Stimulated activated CD4-positive, alpha-beta T cell treated with anti-CD3 and anti-CD28 coated beads, TNF-alpha, amount 100 ng/mL, for 4 hours (primary cell): Measurements from ENCODE around the gene DNAJB11.
"Not testable (repeated sequence)": the region's sequence is repeated elsewhere in the genome, so short reads cannot be mapped to it uniquely, and the experiment has no call there.

Source experiments
- DNase-seq, 3 experiments: peaks; one replicate each; pipeline ENCODE4 v3.0.0-alpha.2; 2020; ENCODE audit warnings: low read depth in 3 of 3

The DNAJB11 gene

DNA sequence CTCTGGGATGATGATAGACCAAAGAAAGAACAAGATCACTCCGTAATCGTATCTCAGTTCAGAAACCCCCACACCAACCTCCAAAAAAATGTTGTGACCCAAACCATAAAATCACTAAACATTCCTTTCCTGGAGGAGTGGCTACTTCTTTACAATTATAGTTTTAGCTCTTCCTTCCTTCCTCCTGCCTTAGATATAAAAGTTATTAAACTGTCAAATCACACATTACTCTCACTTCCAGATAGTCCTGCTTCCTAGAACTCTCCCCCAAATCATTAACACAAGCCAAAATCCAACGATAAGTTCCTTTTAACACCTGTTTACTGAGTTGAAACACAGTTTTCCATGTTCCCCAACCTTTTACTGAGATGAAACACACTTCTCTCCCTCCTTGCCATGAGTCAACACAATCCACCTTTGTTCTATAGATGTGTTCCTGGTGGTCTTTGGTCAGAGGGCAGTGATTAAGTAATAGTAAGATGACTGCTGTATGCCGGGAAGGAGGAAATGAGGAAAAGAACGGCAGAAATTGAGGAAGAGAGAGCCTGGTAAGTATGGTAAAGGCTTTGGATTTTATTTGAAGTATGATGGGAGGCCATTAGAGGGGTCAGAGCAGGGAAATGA lies 18.0 kb upstream of the DNAJB11 start:
- DNase-seq, result no peak

DNA sequence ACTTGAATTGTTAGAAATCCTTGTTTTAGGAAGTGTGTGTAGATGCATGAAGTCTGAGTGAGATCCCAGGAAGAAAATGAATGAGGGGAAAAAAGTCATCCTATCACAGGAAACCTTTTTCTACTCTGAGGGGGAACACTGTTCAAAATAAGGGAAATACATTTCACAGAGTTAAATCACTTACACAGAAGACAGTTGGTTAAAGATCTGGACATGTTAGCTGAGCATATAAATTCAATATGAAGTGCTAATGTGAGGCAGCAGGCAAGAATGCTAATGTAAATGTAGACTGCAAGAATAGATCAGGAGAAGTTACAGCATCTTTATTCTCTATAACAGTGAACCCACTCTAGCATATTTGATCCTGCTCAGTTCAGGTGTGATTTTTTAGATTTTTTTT lies 5.9 kb upstream of the DNAJB11 start:
- DNase-seq, result no peak

DNA sequence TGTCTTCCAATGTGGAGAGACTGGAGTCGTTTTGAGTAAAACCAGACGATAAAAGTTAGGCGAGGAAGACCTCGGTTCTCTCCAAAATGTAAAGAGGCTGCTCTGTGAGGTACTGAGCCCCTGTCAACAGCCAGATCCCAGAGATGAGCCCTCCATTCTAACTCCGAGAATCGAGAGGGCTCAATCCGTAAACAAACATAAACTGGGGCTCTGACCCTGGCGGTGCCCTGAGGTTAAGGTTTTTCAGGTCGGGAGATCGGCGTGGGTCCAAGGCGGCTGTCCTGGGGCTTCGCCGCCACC lies 3.8 kb upstream of the DNAJB11 start:
- DNase-seq, result no peak

DNA sequence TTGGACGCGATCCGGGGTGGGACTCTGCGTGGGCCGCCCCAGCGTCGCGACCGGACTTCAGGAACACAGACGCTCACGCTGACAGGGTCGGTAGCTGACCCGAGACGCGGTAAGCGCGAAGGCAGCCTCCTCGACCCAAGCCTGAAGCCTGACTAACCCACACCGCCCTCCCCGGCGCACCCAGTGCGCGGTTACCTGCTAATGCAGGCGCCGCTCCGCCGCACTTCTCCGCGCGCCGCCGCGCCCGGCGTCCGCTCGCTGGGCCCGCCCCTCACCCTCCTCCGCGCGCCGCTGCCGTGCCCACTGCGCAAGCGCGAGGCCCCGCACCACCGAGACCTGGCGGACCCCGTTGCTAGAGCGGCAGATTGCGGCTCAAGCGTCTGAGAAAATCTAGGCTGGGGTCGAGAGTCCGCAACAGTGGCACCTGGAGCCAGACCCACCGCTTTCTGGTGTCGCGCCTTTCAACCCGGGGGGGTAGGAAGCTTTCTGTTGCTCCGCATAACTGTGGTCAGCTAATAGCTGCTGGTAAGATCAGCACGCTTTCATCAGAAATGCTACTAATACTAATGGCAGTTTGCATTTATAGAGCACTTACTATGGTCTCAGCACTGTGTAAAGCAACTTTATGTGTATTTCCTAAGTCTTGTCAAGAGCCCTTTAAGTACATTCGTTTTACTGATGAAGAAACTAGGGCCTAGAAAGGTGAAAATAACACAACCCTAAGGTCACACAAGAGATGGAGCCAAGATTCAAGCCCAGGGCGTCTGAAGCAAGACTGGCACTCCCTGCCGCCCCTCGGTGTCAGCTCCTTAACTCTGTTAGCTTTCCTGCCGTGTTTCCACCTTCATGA lies 3.2 kb upstream of the DNAJB11 start, which contains the start of gene TBCCD1:
Gene TBCCD1 (minus strand): TSS at position 268 of the 850 bp plus-strand sequence. CDS start 3,010 bp downstream, outside the sequence.
- peak; percentile 88 to 93 (median 91) for DNase-seq

DNA sequence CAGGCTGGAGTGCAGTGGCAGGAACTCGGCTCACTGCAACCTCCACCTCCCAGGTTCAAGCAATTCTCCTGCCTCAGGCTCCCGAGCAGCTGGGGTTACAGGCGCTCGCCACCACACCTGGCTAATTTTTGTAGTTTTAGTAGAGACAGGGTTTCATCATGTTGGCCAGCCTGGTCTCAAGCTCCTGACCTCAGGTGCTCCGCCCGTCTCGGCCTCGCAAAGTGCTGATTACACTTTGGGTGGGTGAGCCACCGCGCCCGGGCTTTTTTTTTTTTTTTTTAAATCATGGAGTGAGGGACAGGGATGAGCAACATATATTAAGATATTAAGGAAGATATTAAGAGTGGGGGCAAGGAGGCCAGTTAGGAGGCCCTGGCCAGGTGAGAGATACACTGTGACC lies 1.2 kb upstream of the DNAJB11 start:
- DNase-seq, result not testable (repeated sequence)

DNA sequence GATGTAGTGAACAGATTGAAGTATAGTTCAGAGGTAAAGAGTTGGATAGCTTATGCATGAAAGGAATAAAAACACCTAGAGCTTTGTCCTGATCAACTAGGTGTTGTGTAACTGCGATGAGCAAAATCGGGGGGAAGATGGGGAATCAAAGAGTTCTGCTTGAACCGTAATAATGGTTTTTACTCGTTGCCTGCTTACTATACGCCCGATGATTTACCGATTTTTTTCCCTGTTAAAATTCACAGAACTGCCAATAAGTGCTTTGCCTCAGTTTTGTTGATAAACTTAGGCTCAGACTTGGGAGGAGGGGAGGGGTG lies 783 bp upstream of the DNAJB11 start:
- DNase-seq, result no peak

DNA sequence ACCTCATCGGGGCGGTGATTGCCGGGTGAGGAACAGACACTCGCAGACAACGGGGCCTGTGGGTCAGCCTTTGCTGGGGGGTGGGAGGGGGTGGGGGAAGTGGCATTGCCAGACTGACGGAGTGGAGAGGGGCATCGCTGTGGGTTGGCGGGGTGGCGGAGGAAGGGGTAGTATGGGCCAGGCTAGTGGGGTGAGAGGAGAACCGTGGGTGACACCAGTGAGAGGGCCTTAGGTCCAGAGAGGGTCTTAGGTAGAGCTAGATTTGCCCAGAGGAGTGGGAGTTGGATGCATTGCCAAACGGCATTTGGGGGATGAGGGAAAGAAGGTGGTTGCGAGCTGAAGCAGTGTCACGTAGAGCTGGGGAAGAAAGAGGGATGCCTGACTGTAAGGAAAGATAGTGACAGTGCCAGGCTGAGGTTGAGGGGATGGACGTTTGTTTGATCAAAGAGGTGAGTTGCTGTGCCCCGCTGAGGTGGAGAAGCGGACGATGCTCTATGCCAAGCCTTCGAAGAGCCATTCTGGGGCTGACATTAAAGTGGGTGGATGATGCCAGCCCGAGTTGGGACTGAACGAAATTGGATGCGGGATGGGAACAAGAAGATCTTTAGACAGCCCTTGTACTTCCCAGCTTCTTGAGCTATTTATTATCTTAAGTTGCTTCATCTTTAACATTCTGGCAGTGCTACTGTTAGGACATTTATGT lies 572 bp downstream of the DNAJB11 start:
- no peak for DNase-seq

DNA sequence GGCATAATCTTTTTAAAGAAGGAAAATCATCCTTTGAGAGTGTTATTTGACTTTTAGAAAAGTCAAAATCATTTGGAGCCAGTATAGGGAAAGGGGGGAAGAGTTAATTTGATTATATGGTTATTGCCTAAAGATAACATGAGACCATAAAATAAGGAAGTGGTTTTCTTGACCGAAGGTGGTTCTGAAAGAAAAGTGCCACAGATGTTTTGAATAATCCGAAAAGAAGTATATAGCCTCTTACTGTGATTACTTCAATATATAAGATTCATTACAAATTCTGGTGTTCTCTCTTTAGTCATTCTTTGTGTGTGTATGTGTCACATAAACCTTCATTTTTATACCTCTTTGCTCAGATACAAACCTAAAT lies 1.1 kb downstream of the DNAJB11 start:
- no peak for DNase-seq

DNA sequence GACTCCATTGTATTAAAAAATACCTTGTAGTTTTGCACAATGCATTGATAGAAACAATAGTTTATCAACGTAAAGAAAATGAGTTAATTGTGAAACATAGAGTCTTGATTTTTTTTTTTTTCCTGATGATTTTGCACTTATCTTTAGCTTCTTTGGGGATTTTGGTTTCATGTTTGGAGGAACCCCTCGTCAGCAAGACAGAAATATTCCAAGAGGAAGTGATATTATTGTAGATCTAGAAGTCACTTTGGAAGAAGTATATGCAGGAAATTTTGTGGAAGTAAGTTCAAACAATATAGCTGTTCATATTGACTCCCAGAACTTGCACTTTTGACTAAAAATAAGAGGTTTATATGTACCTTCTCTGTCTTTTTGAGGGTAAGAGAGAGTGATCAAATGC lies 7.0 kb downstream of the DNAJB11 start:
- no peak for DNase-seq

DNA sequence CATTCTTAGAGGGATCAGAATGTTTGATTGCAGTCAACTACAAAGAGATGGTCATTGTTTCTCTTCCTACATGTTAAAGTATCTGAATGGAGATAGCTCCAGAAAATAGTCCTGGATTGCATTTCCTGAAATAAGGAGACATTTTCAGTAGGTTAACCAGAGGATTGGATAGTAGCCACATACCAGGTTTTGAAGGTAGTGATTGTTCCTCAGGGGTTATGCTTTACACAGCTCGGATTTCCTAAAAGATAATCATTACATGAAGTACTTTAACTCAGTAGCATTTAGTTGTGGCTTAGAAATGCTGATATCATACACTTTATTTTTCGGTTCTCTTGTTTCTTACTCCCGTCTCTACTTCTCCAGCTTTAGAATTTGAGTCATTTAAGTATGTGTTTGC lies 10.3 kb downstream of the DNAJB11 start:
- no peak for DNase-seq

DNA sequence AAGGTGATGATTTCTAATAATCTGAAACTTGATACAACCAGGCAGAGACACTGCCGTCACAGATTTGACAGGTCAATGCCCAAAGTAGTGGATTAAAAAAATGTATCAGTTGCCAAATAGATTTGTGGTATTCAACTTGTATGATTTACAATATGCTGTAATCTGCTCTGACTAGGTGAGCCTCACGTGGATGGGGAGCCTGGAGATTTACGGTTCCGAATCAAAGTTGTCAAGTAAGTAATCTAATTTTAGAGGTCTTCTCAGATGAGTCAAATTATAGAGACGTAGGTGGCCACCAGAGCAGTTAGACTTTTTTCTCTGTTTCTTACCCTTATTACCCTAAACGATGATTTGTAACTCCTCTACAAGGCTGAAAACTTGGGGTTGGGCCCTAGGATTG lies 12.0 kb downstream of the DNAJB11 start:
- DNase-seq, result no peak

DNA sequence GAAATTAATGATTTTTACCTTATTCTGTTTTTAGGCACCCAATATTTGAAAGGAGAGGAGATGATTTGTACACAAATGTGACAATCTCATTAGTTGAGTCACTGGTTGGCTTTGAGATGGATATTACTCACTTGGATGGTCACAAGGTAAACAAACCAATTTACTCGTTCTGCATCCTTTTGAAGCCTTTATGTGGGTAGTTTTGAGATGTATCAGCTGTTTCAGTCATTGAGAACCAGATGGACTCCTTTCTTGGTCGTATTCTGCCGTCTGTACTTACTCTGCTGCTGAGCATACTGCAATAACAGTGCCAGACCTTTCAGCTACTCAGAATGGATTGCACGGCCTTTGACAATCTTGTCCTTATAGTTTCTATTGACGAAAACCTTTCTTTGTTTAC lies 13.3 kb downstream of the DNAJB11 start:
- DNase-seq, result no peak

DNA sequence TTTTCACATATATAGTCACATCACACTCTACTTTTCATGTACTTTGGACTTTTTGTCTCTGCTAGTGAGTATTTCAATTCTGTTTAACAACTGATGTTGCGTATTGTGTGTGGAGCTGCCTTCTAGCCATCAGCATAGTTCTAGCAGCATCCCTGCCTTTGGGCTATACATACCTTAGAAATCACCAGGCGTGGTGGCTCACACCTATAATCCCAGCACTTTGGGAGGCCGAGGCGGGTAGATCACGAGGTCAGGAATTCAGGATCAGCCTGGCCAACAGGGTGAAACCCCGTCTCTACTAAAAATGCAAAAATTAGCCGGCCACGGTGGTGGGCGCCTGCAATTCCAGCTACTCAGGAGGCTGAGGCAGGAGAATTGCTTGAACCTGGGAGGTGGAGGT lies 15.7 kb downstream of the DNAJB11 start:
- DNase-seq, result not testable (repeated sequence)

DNA sequence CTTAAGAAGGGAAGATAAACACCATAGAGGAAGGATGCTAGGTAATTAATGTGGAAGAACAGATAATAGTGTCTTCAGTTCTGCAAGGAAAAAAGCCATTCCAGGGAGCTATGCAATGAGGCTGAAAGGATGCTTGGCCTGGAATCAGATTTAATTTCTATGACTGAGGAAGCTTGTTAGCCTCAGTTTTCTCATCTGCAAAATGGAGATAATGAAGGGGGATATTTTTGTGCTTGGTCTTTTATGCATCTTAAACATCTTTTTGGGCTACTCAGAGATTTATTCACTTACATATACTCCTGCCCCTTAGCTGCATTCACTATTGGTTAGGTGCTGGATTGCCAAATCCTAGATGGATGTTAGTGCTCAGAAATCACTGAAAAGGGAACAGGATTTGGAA lies 16.7 kb downstream of the DNAJB11 start:
- DNase-seq, result no peak

DNA sequence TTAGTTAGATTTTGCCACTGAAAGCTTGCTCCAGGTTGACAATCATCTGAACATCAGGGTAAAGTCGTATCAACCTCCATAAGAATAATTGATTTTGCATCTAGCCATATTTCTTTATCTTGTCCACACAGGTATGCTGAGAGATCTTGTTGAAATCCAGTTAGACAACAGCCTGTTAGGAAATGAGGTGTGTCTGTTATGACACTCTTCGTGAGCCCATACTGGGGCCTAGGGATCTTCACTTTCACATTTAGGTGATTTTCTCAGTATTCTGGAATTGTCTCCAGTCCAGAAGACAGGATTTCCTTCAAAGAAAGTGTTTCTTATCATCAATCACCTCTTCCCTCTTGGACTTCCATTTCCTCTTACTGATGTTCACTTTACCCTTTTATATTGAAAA lies 18.1 kb downstream of the DNAJB11 start:
- DNase-seq, result no peak

DNA sequence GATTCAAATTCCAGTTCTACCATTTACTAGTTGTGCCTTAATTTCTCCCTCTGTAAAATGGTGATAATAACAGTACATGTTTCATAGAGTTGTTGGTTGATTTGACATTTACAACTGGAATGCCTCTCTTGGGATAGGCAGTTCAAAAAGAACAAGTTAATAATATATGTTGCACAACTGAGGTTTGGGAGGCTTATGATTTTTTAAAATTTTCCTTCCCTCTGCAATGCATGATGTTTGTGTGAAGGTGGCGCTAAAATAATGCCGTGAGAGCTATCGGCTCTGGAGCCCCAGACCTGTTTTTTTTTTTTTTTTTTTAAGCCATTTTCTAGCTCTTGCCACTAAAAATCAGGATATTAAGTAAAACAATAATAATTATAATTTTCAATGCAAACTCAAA lies 18.6 kb downstream of the DNAJB11 start:
- no peak for DNase-seq

DNA sequence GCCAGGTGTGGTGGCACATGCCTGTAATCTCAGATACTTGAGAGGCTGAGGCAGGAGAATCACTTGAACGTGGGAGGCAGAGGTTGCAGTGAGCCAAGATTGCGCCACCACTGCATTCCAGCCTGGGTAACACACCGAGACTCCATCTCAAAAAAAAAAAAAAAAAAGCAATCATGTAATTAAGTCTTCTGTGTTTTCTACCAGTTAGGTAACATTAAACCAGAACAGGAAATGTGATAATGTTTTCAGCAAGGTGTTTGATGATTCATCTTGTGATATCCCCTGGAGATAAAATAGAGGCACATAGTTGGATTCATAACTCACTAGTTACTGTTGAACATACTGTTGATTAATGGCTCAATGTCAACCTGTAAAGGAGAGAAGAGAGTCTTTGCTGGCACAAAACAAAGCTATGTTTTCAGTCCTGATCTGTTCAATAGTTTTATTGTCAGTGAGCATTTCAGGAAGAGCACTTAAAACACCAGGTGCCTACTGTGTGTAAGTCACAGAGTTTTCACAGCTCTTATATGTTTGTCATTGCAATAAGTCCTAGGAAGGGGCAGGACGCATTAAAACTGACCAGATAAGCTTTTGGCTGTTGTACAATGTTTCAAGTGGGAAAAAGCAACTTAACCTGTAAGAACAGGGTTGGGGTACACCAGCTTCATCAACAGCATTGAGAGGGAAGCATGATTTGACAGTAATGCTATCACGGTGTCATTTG lies 19.5 kb downstream of the DNAJB11 start:
- no peak for DNase-seq

DNA sequence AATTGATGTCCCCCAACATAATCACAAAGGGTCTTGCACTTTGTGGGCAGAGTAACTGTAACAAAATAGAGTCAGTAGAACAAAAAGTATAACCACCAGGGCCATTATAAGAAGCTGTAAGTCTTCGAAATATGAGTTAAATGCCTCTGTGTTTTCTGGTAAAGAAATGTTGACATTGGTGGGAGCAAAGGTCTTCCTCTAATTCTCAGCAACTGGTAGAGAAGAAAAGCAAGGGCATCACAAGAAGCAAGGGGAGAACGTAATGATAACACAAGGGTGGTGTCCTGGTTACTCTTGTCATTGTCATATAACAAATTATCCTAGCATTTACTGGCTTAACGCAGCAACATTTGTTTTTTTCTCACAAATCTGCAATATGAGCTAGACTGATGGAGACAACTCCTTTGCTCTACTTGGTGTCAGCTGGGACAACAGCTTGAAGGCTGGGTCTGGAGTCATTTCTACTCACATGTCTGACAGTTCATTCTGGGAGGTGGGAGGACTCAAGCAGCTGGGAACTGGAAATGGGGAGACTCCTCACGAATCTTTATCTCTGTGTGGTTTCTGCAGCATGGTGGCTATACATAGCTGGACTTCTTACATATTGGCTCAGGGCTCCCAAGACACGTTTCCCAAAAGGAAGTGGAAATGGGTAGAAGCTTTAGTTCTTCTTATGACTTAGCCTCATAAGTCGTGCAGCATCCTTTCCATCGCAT lies 20.2 kb downstream of the DNAJB11 start:
- DNase-seq, result no peak

DNA sequence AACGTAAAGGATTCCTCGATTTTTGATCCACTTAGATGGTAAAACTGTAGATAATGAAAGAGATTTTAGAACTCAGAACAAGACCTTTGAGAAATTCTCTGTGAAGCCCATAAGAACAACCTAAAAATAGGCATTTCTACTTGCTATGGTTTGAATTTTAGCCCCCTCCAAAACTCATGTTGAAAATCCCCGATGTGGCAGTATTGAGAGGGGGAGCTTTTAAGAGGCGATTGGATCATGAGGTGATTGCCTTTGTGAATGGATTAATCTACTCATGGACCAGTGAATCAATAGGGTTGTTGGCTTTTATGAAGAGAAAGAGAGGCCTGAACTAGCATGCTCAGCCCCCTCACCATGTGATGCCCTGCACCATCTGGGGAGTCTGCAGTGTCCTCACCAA lies 22.2 kb downstream of the DNAJB11 start:
- no peak for DNase-seq

DNA sequence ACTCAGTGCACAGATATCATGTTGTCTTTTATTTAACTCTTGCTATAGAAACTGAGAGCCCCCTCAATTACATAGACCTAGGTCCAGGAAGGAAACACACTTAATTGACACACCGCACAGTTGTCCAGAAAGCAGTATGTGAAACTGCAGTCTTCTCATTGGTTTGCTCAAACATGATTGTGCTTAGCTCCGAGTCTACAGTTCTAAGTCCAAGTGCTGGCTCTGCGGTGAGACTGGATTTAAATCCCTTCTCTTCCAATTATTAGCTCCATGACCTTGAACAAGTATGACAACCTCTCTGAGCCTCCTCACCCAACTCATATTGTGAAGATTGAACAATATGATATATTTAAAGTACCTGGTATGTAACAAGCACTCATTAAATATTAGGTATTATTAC lies 23.3 kb downstream of the DNAJB11 start:
- DNase-seq, result no peak

DNA sequence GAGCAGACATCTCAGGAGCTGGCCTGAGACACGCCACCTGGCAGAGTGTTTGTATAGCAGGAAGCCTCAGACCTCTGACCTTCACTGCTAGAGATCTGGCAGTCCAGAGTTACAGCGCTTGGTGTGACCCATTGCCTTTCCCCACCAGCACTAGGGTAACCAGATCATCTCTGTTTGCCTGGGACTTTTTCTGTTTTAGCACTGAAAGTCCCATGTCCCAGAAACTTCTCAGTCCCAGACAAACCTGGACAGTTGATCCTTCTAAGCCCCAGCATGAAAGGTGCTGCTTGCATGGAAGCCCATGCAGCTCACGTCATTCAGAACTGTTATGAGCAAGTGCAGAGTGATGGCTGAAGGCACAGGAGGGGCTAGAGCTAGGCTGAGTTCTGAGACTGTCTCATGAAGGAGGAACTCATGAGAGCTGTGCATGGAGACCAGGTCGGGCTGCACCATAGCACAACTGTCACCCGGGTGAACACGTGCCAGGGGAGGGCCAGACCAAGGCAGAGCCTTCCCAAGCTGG lies 24.1 kb downstream of the DNAJB11 start:
- DNase-seq, result no peak
